HG02678 (cell line): Measurements from ENCODE around the gene SPCS2.
A peak's percentile ranks its signal among the peaks of the same experiment; 100 is the strongest.

Experiments used
- ATAC-seq: cut with Tn5 transposase; IDR thresholded peaks from one replicate; pipeline ENCODE4 v1.9.1; 2021; ENCODE audit warnings: mild to moderate bottlenecking, moderate library complexity; ENCODE audit not compliant: unreplicated experiment

SPCS2 gene

GRCh38 chr11:74948898-74949752 is at the start of gene SPCS2, which contains the start of gene XRRA1:
TSS of gene SPCS2 (plus strand) at chr11:74949266. CDS start at chr11:74949286, 20 bp downstream.
TSS of gene XRRA1 (minus strand) at chr11:74949091. CDS start at chr11:74940878, 8,213 bp downstream.
- peak; percentile 86 for ATAC-seq

DNA sequence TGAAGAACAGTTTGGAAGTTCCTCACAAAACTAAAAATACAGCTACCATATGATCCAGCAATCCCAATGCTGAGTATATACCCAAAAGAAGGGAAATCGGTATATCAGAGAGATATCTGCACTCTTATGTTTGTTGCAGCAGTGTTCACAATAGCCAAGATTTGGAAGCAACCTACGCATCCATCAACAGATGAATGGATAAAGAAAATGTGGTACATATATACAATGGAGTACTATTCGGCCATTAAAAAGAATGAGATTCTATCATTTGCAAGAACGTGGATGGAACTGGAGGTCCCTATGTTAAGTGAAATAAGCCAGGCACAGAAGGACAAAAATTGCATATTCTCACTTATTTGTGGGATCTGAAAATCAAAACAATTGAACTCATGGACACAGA is 46.7 kb upstream of the SPCS2 start:
- no peak for ATAC-seq

DNA sequence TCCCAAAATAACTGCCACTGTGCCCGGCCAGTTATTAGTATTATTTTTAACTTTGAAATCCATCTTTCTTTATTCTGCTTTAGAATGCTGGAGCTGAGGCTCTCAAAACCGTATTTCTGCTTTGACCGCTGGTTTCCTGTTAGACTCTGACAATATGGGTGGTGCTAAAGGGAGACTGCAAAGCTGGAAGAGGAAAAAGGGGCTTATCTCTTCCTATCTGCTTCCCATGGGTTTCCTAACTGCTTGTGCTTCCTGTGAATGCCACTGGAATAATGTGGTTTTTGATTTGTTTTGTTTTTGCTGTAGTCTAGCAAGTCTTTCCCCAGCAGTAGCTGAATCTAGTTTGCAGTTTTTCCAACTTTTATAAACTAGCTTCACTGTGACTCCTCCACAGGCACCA is 43.7 kb upstream of the SPCS2 start:
- no peak for ATAC-seq

DNA sequence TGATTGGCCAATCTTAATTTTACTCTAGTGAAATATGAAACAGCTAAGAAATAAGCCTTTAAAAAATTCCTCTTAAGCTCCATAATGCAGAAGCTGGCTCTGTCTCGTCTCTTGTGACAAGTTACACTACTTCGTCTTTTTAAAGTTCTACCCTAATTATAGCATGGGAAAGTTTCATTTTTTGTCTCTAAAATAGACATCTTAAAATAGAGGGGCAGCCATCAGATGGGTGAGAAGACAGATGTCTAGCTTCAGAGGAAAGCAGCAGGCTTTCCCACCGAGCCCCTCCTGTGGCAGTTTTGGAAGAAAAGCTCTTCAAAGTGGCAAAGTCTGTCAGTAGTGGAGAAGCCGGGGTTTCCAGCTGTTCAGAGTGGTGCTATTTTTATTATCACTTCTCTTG is 39.7 kb upstream of the SPCS2 start:
- ATAC-seq = no peak

GRCh38 chr11:74909812-74910211 is 39.3 kb upstream of the SPCS2 start:
- ATAC-seq = no peak

GRCh38 chr11:74923125-74923524 is 25.9 kb upstream of the SPCS2 start:
- ATAC-seq = no peak

DNA sequence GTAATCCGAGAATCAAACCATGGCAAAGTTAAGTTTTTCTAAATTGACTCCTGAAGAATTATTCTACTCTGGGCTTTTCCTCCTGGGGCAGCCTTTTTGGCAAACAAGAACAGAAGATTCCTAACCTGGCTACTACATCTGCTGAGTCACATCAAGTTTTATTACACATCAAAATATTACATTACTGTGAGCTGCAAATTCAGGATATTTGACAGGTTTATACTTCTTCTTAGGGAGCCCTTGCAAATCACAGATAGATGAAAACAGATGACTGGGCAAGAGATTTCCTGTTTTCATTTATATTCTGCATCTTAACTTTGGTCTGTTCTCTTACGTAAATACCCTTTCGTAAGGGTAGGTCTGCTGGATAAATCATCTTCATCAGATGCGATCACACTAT is 23.8 kb upstream of the SPCS2 start:
- ATAC-seq = no peak

DNA sequence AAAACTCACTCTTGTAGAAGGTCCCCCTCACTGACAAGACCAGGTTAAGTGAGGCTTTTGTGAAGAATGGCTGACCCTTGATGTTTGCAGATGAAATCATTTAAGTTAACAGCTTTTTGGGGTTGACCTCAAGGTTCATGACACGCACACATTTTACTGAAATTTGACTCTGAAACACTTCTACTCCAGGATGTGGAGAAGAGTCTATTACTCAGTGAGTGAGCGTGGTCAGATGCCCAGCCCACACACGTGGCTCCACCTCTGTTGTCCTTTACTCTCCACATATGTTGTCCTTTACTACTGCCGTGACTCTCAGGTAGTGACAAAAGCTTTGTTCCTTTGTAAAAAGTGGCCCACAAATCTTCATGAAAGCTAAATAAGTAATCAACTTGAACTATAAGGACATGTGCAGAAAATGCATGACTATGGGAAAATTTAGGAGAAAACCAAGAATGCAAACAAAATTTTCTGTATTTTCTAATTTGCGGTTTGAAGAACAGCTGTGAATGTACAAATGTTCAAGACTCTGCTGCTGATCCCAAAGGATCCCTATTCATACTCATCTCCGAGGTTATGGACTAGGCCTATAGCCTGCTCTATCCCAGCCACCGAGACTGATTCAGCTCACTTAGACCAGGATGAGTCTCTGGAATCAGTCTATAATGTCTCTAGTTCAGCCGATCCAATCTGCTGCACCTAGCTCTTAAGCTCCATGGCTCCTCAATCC is 22.6 kb upstream of the SPCS2 start:
- ATAC-seq = no peak

DNA sequence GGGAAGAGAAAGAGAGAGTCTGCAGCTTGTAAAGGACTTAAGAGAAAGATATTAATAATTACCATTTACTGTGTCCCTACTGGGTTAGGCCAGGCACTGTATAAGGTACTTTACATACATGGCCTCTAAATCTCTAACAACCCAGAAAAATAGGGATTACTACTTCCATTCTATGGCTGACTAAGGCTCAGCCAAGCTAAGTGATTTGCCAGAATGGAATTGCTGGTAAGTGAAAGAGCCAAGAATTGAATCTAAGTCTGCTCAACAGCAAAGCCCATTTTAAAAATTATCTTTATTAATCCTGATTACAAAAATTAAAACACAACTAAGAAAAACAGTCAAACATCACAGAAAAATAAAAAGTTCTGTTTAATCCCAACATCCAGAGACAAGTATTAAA is 21.6 kb upstream of the SPCS2 start:
- no peak for ATAC-seq

GRCh38 chr11:74929431-74930363 is 19.4 kb upstream of the SPCS2 start:
- peak; percentile 53 for ATAC-seq

DNA sequence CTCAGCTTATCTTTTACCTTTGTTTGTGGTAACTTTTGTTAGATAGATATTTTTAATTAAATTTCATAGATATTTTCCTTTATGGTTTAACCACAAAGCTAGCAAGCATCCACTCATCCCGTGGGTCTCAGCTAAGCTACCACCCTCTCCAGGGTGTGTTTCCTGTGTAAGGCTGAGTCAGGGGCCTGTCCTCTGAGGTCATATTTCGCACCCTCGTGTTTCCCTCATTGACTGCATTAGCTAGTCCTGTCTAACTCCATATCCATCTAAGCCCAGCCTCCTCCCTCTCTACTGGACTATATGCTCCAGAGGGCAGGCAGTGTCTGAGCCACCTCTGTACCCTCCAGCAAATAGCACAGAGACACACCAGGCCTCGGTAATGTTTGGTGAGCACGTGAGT is 16.9 kb upstream of the SPCS2 start:
- ATAC-seq = no peak

- ATAC-seq = no peak
Measured at GRCh38 chr11:74932797-74933196, 16.3 kb upstream of the SPCS2 start.

DNA sequence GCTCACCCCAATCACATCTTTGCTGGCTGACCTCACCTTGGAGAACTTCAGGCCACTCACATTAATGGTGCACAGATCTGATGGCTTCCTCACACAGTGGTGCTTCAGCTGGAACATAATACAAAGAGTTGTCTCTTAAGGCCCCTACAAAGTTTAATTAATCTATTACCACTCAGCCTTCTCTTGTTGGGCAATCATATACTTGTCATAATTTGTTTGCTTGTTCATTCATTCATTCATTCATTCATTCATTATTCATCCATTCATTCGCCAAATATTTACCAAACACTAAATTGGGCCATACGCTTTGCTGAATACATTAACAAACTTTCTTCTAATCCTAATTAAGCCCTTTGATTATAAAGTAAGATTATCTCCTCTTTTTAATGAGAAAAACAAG is 15.3 kb upstream of the SPCS2 start:
- no peak for ATAC-seq

DNA sequence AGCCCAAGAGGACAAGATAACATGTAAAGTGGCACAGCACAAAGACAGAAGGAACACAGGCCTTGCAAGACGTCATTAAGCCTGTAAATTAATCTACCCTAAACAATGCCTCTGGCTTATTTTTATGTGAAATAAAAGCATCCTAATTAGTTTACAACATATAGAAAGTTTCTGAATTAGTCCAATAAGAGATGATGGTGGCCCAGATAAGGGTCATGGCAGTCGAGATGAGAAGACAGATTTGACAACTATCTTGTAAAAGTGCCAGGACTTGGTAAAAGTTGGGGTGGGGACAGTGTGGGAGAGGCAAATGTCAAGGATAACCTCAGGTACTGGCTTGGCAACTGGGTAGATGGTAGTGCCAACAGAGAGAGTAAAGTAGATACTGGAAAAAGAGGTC is 13.8 kb upstream of the SPCS2 start:
- ATAC-seq = no peak

- ATAC-seq = no peak
Measured at GRCh38 chr11:74936087-74936486, 13.0 kb upstream of the SPCS2 start.

DNA sequence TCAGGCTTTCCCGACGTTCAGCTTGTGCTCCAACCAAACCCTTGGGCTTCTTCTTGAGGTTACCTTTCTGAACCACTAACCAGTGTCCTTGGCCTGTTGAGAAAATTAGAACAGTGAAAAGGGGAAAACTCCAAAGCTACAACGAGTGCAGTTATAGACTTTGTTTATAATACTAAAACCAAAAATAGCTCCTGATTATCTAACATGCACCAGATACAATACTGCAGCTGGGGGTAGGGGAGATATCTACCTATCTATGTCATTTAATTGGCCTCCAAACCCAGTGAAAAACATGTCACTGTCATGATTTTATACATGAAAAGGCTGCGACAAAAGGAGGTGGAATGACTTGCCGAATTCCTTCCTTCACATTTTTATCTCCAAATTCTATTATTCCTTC is 12.1 kb upstream of the SPCS2 start:
- no peak for ATAC-seq

DNA sequence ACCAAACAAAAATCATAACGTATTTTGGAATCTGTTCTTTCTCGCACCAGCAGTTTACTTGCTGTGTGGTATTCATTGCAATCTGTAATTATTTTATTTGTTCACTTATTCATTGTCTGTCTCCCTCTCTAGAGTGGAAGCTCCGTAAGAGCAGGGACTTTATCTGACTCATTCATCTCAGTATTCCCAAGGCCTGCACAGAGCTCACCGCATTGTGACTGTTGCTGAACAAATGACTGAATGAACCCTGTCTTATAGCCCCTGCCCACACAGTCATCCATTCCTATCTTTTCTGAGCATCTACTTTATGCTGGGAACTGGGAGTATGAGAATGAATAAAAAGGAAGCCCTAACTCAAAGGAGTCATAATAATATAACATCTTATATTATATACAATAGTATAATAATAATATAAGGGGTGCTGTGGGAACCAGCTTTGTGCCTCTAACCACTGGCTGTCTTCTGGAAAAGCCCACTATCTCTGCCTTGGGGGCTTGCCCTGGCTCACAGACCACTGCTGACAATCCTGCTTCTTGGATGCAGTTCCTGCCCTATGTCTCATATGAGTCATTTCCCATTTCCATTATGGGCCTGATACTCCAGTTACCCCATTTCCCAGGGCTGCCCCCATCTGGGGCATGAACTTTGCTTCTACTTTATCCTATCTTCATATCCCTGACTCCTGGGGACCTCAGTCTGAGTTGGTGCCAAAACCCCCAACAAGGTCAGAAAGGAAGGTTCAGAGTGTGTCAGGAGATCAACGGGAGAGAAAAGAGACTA is 11.2 kb upstream of the SPCS2 start:
- ATAC-seq = no peak

GRCh38 chr11:74941492-74941891 is 7.6 kb upstream of the SPCS2 start:
- no peak for ATAC-seq

GRCh38 chr11:74942073-74942759 is 6.8 kb upstream of the SPCS2 start:
- ATAC-seq = no peak

DNA sequence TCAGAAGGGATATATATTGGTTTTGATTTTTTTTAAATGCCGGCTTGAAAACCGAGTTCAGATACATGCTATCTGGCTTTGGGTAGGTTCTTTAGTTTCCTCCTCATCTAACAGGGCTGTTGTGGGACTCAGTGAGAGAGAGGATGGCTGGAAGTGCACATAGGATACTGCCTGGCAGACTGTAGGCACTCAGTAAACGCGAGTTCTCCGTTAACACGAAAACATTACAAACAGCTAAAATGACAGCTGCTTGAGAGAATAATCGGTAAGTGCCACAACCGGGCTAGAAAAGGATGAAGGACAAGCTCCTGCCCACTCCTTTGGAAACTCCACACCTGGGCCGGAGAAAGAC is 544 bp upstream of the SPCS2 start:
- peak; percentile 7 for ATAC-seq
